ENCODE data around the gene ZNF283.

The ZNF283 gene

GRCh38 chr19:43826787-43827754 lies at the start of gene ZNF283:
TSS of gene ZNF283 (plus strand) at chr19:43827321. CDS start at chr19:43833505, 6,184 bp downstream.
- DNase-seq = peak; percentile 81

GRCh38 chr19:43778651-43779050 lies 48.5 kb upstream of the ZNF283 start:
- DNase-seq = no peak

DNA sequence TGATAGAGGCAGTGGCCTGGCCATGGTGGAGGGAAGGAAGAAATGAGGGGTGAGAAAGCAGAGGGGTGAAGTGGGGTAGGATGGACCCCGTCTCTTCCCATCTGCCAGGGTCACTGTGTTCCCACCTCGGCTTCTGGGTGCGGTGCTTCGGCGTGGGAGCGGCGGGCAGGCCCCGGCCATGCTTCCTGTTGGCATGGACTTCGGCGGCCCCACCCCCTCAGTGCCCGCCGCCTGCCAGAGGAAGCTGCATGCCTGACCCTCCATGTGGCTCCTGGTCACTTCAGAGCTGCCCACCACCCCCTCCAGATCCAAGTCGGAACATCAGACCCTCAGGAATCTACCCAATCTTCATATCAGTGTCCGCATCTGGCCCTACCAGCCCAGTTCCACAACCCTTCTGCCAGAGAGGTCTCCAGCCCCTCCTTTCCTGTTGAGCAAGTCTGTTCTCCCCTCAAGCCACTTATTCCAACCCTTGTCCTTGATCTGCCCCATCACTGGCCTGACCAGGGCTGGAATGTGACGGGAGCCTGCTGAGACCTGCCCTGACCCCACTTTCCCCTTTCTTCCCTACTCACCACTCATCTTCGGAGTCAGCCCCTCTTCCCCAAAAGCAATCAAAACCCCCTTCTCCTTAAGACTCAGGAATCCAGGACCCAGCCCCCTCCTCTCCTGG lies 47.8 kb upstream of the ZNF283 start:
- no peak for DNase-seq

- no peak for DNase-seq
Observed at GRCh38 chr19:43779820-43780219, 47.3 kb upstream of the ZNF283 start.

DNA sequence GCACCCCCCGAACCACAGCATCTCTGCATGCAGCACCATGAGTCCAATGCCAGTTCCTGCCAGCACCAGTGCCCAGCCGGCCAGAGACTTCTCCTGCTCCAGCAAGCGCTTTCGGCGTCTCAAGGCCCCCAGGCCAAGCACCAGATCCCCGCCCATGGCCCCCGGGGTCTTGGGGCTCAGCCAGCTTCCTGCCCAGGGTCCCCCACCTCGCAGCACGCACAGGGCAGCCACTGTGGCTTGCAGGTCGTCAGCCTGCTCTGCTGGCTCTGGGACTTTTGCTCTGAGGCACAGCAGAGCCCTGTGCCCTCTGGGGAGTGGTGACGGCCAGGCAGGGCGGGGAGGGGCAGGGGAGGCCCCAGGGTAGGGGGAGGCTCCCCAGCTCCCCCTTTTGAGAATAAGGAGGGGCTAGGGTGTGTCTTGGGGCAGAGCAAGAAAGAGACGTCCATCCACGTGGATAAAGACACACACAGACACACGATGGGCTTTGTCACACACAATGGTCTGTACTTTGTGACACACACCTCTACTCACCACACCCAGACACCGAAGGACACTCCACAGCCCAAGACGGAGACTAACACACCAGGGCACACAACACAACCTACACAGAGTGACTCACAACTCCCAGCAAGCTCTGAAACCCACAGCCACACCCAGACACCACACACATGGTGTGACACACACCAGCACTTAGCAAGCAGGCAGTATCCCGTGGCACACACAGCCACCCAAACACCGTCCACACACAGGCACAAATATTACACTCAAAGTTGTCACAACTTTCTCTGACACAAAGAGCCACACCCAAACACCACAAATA lies 46.2 kb upstream of the ZNF283 start, which contains the start of gene KCNN4:
Gene KCNN4, minus strand, starts transcription at position 268 of the 820 bp plus-strand sequence. Its CDS starts 112 bp downstream, at position 156.
- DNase-seq = no peak

GRCh38 chr19:43781630-43782310 lies 45.4 kb upstream of the ZNF283 start:
- DNase-seq = no peak

DNA sequence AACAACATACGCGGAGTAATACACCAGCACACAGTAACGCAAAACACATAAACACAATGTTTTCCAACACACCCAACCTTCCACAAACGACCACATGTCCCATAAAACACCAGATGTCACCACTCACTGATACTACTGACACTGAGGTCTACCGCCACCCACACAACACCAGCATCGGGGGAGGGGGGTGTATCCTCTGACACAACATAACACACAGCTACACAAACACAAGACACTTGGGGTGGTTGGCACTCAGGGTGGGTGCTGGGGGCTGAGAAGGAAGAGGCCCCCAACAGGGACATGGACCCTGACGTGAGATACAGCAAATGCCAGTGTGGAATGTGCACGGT lies 44.8 kb upstream of the ZNF283 start:
- DNase-seq = no peak

DNA sequence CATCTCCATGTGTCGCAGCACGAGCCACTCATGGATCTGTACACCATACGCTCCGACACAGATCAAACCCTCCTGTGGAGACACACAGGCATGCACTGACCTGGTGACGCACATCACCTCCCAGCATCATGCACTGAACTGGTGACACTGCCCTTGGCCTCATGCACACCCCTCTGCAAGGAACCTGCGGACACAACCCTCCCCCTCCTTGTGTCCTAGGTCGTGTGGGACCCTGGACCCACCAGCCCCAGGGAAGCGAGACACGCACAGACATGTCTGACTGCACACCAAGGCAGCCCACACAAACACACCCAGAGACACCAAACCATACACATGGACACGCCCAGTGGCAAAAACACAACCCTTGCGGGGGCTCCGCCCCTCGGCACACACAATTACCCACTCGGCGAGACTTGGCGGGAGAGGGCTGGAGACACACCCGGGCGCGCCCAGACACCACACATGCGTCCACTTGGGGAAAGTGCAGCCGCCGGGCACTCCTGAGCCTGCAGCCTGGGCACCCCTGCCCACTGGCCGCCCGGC lies 44.4 kb upstream of the ZNF283 start:
- DNase-seq = no peak

DNA sequence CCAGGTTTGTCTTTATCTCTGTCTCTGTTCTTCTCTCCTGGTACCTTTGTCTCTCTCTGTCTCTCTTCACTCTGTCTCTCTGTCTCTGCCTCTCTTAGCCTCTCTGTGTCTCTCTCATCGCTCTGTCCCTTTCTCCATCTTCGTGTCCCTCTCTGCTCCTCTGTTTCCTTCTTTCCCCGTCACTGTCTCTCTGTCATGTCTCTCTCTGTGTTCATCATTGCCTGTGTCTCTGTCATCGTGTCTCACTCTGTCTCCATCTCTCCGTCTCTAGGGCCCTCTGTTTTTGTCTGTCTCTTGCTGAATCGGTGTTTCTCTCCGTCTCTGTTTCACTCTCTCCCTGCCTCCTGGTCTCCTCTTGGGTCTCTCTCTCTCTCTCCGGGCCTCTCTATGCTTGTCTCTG lies 43.5 kb upstream of the ZNF283 start:
- DNase-seq = no peak

- DNase-seq = no peak
Observed at GRCh38 chr19:43784241-43784980, 42.7 kb upstream of the ZNF283 start.

GRCh38 chr19:43784981-43785808 lies 41.9 kb upstream of the ZNF283 start:
- DNase-seq = peak; percentile 19

DNA sequence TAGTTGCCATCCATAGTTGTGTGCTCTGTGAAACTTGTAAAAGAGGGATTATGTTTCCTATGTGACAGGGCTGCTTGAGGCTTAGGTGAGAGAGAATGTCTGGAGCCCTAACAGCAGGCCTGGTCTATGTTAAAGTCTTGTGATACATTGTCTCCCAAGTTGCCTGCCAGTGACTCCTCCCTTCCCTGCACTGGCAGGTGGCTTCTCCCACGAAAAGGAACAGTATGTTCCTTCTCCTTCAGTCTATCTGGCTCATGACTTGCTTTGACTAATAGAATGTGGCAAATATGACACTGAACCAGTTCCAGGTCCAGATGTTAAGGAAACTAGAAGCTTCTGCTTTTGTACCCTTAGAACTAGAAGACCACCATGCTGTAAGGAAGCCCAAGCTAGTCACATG lies 40.5 kb upstream of the ZNF283 start:
- DNase-seq = no peak

DNA sequence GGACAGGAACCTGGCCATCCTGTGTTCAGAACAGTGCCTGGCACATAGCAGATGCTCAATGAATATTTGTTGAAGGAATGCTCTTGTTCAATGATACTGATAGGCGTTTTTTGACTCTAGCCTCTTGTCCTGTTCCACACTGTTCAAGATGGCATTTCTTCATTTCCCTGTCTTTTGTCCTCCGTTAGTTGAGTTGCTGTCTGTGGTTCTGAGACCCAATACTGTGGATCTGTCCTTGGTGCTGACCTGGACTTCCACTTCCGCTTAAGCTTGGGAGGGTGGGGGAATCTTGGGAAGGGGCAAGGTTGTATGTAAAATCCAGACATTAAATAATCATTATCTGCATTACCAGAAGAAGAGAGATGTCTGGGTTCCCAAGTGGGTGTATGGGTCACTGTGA lies 38.1 kb upstream of the ZNF283 start:
- no peak for DNase-seq

GRCh38 chr19:43790587-43790986 lies 36.5 kb upstream of the ZNF283 start:
- no peak for DNase-seq

DNA sequence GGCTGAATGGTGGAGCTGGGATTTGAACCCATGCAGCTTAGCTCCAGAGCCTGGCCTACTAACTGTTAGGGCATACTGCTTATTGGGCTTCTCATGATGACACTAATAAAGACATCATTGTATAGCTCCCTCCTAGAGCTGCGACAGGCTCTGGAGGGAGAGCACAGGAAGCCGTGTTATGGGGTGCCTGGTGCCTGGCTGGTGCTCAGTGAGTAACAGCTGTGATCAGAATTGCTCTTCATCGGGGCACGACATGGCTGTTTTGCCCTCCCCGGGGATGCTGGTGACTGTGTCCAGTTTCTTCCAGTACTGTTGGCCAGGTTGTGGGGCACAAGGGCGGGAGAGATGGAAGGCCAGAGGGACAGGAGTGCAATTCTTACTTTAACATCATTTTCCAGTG lies 30.0 kb upstream of the ZNF283 start:
- DNase-seq = no peak

GRCh38 chr19:43797556-43797955 lies 29.6 kb upstream of the ZNF283 start:
- no peak for DNase-seq

DNA sequence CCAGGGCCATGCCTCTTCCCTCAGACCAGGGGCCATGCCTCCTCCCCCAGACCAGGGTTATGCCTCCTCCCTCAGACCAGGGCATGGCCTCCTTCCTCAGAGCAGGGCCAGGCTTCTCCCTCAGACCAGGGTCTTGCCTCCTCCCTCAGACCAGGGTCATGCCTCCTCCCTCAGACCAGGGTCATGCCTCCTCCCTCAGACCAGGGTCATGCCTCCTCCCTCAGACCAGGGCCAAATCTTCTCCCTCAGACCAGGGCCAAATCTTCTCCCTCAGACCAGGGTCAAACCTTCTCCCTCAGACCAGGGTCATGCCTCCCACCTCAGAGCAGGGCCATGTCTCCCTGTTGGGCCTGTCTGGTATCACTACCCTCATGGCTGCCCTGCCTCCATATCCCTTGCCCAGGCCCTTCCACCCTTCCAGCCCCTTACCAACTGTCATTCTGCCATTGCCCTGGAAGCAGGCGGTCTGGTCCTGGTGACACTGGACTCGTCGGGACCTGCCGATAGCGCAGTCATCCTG lies 29.0 kb upstream of the ZNF283 start:
- DNase-seq = no peak

- peak; percentile 79 for DNase-seq
Observed at GRCh38 chr19:43798546-43799409, 28.3 kb upstream of the ZNF283 start.

DNA sequence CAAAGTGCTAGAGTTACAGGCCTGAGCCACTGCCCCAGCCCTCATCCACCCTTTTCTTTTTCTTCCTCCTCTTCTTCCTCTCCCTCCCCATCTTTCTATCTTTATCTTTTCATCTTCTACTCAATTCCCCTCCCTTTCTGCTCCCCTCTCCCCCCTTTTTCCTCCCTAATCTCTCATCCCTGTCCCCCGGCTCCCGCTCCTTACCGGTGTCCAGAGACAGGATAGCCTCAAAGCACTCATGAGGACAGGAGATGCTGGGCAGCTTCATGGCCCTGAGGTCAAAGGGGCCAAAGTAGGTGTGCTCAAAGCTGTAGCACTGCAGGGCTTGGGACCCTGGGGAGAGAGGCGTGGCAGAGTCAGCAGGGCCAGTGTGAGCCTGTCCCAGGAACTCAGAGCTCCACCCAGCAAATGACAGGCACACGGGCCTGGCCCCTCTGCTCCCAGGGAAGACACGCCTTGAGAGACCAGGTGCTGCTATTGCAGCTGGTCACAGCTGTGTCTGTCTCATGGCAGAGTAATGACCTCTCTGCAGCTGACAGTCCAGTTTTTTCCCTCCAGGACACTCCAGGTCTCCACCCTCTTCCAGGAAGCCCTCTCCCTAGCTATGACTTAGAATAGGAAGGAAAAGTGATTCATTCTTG lies 27.5 kb upstream of the ZNF283 start:
- no peak for DNase-seq

Data from NCI-H1048 (cell line).